H7 (cell line): ENCODE measurements around the gene PCYT1A. TPM values are rescaled to one million over a fixed set of nuclear protein-coding genes. Genes with fewer than 3 reads are reported as not detected.
"Not testable (repeated sequence)": the region's sequence is repeated elsewhere in the genome, so short reads cannot be mapped to it uniquely, and the experiment has no call there.

Source experiments
- DNase-seq: peaks from one replicate; pipeline ENCODE4 v3.0.0; 2012
- H3K27me3 ChIP-seq: 2 replicates; pipeline ENCODE4 v1.6.0; 2011; ENCODE audit warnings: mild to moderate bottlenecking, low read length; ENCODE audit not compliant: control insufficient read depth, insufficient read depth
- H3K36me3 ChIP-seq: replicated peaks from 2 replicates; pipeline ENCODE4 v1.5.1; 2011; ENCODE audit warnings: low read length; ENCODE audit not compliant: control insufficient read depth, insufficient read depth
- H3K4me3 ChIP-seq: 2 replicates; pipeline ENCODE4 v1.5.1; 2011; ENCODE audit warnings: low read depth, mild to moderate bottlenecking, control low read depth, low read length, moderate library complexity; ENCODE audit not compliant: insufficient read depth
- total RNA-seq: library from RNA; depleted of rRNA; stranded (reverse); fragments of >200 nt; shearing (Covaris generic); gene quantifications from 2 replicates; pipeline ENCODE4 v1.2.3, GENCODE V29; 2014

Gene PCYT1A
- total RNA-seq, 1 experiment from 2014 or later = 38.0 TPM

DNA sequence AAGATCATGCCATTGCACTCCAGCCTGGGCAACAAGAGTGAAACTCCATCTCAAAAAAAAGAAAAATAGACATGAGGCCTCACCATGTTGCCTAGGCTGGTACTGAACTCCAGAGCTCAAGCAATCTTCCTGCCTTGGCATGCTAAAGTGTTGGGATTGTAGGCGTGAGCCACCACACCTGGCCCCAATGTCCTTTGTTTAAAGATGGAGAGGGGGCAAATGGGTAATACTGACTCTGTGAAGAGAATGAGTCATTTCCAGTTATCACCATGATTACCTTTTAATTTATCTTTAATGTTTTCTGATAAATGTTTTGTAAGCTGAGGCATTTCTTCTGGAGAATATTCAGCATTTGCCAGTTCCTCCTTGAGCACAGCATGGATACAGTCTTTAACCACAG, 28.3 kb upstream of the PCYT1A start:
- DNase-seq = no peak

DNA sequence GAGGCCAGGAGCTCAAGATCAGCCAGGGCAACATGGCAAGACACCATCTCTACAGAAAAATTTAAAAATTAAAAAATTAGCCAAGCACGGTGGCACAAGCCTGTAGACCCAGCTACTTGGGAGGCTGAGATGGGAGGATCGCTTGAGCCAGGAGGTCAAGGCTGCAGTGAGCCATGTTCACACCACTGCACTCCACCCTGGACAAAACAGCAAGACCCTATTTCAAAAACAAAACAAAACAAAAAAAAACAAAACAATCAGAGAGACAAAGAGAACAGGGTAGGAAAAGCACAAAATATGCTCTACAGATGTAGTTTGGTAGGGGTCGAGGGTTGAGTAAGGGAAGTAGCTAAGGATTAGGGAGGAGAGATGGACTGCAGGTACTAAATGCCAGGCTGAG, 27.1 kb upstream of the PCYT1A start:
- H3K36me3 ChIP-seq = no peaks in the 10 kb centered on the region
- H3K4me3 ChIP-seq = no peak overlapping the region
- H3K27me3 ChIP-seq = no peaks in the 10 kb centered on the region
- no peak for DNase-seq

More for the DNA sequence above, 28.3 kb upstream of the PCYT1A start:
- Histone ChIP-seq H3K36me3 (no peaks in the 10 kb centered on the region), H3K4me3 (no peak overlapping the region), H3K27me3 (no peaks in the 10 kb centered on the region)

DNA sequence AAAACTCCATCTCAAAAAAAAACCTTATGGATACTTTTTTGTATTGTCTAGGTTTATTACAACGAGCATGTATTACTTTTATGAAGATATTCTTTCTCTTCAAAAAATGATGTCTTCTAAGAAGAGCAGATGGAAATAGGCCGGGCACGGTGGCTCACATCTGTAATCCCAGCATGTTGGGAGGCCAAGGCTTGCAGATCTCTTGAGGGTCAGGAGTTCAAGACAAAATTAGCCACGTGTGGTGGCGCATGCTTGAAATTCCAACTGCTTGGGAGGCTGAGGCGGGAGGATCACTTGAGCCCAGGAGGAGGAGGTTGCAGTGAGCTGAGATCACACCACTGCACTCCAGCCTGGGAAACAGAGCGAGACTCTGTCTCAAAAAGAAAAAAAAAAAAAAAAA, 26.6 kb upstream of the PCYT1A start:
- not testable (repeated sequence) for DNase-seq, H3K4me3 ChIP-seq

DNA sequence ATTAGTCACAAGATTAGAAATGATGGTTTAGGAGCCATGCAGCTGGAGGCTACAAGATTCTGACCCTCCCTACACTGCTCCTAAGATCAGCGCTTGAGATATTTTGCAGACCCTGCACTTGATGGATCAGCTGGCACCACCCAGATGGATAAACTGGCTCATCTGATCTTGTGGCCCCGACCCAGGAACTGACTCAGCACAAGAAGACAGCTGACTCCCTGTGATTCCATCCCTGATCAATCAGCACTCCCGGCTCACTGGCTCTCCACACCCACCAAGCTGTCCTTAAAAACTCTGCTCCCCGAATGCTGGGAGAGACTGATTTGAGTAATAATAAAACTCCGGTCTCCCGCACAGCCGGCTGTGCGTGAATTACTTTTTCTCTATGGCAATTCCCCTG, 15.4 kb upstream of the PCYT1A start:
- not testable (repeated sequence) for H3K27me3 ChIP-seq, H3K4me3 ChIP-seq, DNase-seq, H3K36me3 ChIP-seq

More for the DNA sequence above, 26.6 kb upstream of the PCYT1A start:
- H3K36me3 ChIP-seq, H3K27me3 ChIP-seq: not testable (repeated sequence)

GRCh38 chr3:196302551-196302950, 15.0 kb upstream of the PCYT1A start:
- DNase-seq, H3K27me3 ChIP-seq, H3K36me3 ChIP-seq: not testable (repeated sequence)

DNA sequence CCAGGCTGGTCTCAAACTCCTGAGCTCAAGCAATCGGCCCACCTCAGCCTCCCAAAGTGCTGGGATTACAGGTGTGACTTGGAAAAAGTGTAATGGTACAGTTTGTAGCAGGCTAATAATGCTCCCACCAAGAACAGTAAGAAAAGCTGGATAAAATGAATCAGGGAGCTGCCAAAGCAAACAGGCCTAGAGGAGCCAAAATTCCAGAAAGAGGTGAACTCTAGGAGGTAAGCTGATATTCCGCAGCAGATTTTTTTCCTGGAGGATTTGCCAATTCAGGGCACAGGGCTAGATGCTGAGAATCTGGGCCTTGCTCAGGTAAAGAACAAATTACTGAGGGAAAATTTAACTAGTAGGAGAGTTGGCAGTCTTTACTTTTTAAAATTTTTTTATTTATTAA, 11.0 kb upstream of the PCYT1A start:
- no peaks in the 10 kb centered on the region for H3K36me3 ChIP-seq
- no peak overlapping the region for H3K4me3 ChIP-seq
- DNase-seq = no peak
- H3K27me3 ChIP-seq = no peaks in the 10 kb centered on the region

More at GRCh38 chr3:196302551-196302950, 15.0 kb upstream of the PCYT1A start:
- not testable (repeated sequence) for H3K4me3 ChIP-seq

DNA sequence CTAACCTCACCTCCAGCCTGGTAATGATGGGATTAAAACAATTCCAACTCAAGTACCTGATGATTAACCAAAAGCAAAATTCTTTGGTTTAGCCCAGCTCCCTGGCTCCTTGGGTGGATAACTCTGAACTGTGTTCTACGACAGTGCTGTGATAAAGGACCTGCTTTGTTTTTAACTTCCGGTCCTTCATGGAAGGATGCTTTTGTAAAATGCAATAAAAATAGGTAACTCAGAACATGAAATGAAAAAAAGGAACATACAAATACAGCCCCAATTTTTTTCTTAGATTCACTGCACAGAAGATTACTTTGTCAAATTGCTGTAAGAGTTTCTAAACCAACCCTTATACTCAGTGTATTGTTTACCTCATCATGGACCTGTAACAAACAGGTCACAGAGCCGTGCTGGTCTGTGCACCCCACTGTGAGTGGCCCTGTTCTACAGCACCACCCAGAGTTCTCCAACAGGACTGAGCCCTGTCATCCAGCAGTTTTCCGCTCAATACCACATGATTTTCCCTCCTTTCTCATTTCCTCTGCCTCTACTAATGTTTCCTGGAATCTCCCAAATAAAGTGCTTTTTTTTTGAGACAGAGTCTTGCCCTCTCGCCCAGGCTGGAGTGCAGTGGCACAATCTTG, 4.9 kb upstream of the PCYT1A start:
- Histone ChIP-seq H3K36me3 (no peaks in the 10 kb centered on the region), H3K4me3 (no peak overlapping the region), H3K27me3 (no peaks in the 10 kb centered on the region)
- peak; percentile 69 for DNase-seq

DNA sequence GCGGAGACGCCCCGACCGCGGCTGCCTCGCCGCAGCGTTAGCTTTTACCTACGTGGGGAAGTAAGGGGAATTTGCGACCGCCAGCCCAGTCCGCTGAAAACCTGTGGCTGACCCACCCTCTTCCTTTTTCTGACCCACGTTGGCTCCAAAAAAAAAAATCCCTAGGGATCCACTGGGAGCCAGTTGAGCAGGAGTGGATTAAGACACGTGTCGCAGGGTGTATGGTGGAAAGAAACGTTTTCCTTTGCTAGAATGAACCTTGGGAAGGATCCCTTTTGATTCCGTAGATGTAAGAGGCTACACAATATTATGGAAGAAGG, 575 bp upstream of the PCYT1A start:
- DNase-seq = no peak
- peak overlapping the region; percentile 90 for H3K4me3 ChIP-seq
- H3K36me3 ChIP-seq = no peaks in the 10 kb centered on the region
- no peaks in the 10 kb centered on the region for H3K27me3 ChIP-seq

DNA sequence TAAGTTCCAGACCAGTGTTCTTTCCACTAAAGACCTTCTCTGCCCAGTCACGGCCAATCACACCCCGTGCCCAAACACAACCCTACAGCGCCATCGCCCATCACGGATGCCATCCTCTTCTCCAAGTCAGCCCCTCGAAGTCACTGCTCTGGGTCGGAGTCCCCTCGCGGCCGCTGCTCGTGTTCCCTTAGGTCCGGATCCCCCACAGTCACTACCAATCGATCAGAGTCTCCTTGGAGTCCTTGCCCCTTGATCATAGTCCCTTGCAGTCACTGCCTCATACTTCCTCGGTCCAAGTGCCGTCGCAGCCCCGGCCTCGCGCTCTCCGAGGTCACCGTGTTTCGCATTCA, 461 bp downstream of the PCYT1A start:
- no peak for DNase-seq

DNA sequence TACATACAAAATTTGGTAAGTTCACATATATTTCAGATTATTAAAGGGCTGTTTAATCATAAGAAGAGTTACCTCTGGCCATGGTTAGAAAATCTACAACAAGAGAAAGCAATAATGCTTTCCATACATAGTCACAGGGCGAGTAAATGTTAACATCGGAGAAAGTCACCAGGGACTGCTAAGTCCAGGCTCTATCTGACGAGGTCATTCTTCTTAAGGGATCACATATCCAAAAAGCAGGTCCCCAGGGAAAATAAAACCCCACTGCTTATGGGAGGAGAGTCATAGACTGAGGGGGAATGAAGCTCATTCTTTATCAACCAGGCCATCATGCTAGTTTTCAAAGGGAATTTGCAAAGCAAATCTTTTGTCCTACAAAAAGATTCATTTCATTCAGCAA, 3.1 kb downstream of the PCYT1A start:
- H3K36me3 ChIP-seq = no peaks in the 10 kb centered on the region
- no peak overlapping the region for H3K4me3 ChIP-seq
- no peaks in the 10 kb centered on the region for H3K27me3 ChIP-seq
- DNase-seq = no peak

More for the DNA sequence above, 461 bp downstream of the PCYT1A start:
- Histone ChIP-seq H3K27me3 (no peaks in the 10 kb centered on the region), H3K4me3 (peak overlapping the region; percentile 90), H3K36me3 (no peaks in the 10 kb centered on the region)

DNA sequence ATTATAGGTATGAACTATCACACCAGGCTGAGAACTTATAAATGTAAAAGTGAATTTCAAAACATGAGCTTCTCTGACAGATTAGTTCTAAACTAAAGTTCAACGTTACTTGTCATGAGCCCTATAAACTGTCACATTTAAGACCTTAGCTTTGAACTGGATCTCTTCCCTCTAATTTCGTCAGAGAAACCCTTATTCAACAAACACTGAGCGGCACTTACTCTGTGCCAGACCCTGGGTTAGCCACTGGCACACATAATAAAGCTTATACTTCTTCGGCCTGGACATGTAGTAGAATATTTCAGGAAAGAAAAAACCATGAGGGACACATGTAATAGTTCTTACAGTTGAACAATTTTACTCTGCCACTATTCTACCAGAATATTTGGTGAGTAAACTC, 5.6 kb downstream of the PCYT1A start:
- H3K4me3 ChIP-seq = no peak overlapping the region
- H3K36me3 ChIP-seq = no peaks in the 10 kb centered on the region
- DNase-seq = no peak
- no peaks in the 10 kb centered on the region for H3K27me3 ChIP-seq

GRCh38 chr3:196280689-196281440, 6.7 kb downstream of the PCYT1A start:
- no peak for DNase-seq
- Histone ChIP-seq H3K27me3 (no peaks in the 10 kb centered on the region), H3K4me3 (no peak overlapping the region), H3K36me3 (no peaks in the 10 kb centered on the region)

- no peak for DNase-seq
- no peaks in the 10 kb centered on the region for H3K27me3 ChIP-seq
- H3K4me3 ChIP-seq = no peak overlapping the region
- no peaks in the 10 kb centered on the region; the same call in none of the 2 replicates for H3K36me3 ChIP-seq
These were observed 12.4 kb downstream of the PCYT1A start for GRCh38 chr3:196275126-196275525.

DNA sequence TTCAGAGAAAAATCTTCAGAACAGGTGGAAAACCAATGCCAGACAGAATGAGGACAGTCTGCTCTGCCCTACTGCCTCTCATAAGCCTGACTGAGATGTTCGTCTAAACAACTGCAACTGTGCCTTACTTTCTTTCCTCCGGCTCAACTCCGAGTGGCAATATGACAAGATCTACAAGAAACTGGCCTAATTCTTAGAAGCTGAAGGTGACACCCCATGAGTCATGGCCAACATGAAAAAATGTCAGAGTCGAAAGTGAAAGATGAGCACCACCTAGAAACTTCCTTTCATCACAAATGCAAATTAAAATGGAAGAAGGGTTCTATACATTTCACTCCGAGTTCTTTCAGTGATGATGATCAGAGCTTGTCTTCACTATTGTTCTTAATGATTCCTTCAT, 12.9 kb downstream of the PCYT1A start:
- Histone ChIP-seq H3K36me3 (no peaks in the 10 kb centered on the region; the same call in none of the 2 replicates), H3K27me3 (no peaks in the 10 kb centered on the region), H3K4me3 (no peak overlapping the region)
- no peak for DNase-seq

DNA sequence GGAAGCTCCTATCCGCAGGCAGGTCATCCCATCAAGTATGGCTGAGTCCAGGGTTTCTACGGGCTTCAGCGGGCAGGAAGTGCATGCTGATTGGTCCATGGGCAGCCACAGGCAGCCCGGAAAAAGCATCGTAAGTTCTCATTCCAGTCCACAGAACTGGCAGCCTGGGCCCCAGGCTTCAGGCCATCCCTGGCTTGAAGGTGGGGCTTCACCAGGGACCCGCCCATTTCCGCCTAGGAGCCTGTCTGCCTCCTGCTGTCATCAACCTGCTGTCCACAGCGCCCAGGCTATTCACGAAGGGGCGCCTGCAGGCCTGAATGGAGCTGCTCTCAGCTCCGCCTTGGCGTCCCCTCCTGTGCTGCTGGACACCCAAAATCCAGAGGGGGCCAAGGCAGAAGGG, 13.9 kb downstream of the PCYT1A start:
- Histone ChIP-seq H3K27me3 (no peaks in the 10 kb centered on the region), H3K4me3 (no peak overlapping the region), H3K36me3 (no peaks in the 10 kb centered on the region; the same call in none of the 2 replicates)
- no peak for DNase-seq
